Astrocyte (in vitro differentiated cells and primary cell): ENCODE results near the gene RPL34. TPM values are rescaled to one million over a fixed set of nuclear protein-coding genes. Genes with fewer than 3 reads are reported as not detected.
A peak's percentile ranks its signal among the peaks of the same experiment; 100 is the strongest.

ENCODE experiments used
- DNase-seq: peaks from one replicate; pipeline ENCODE4 v3.0.0-alpha.2; 2010; ENCODE audit warnings: low read depth
- FAIRE-seq: peaks from 2 replicates; lab custom pipeline; 2011; peaks lifted over from hg19 to GRCh38; lab: Jason Lieb, UNC
- H2AFZ ChIP-seq: 2 replicates; pipeline ENCODE4 v1.6.0; 2012; ENCODE audit warnings: low read depth, low read length, inconsistent platforms
- H3K27ac ChIP-seq: 2 replicates; pipeline ENCODE4 v1.5.1; 2011; ENCODE audit warnings: low read depth, low read length, inconsistent platforms
- H3K27me3 ChIP-seq: 2 replicates; pipeline ENCODE4 v1.6.0; 2011; ENCODE audit warnings: low read length, inconsistent platforms; ENCODE audit not compliant: insufficient read depth
- H3K36me3 ChIP-seq: 2 replicates; pipeline ENCODE4 v1.5.1; 2011; ENCODE audit warnings: low read length, inconsistent platforms; ENCODE audit not compliant: insufficient read depth
- H3K4me1 ChIP-seq: 2 replicates; pipeline ENCODE4 v1.5.1; 2011; ENCODE audit warnings: low read length, inconsistent platforms; ENCODE audit not compliant: insufficient read depth
- H3K4me2 ChIP-seq: 2 replicates; pipeline ENCODE4 v1.6.0; 2012; ENCODE audit warnings: low read length, inconsistent platforms
- H3K4me3 ChIP-seq: 2 replicates; pipeline ENCODE4 v1.5.1; 2011; ENCODE audit warnings: low read depth, mild to moderate bottlenecking, low read length, inconsistent platforms; ENCODE audit not compliant: insufficient read depth
- H3K79me2 ChIP-seq: 2 replicates; pipeline ENCODE4 v1.6.0; 2012; ENCODE audit warnings: mild to moderate bottlenecking, low read length, inconsistent platforms; ENCODE audit not compliant: insufficient read depth
- H3K9ac ChIP-seq: 2 replicates; pipeline ENCODE4 v1.6.0; 2012; ENCODE audit warnings: mild to moderate bottlenecking, low read length, inconsistent platforms
- H3K9me3 ChIP-seq: 2 replicates; pipeline ENCODE4 v1.5.1; 2012; ENCODE audit warnings: low read depth, mild to moderate bottlenecking, low read length, inconsistent platforms; ENCODE audit not compliant: insufficient read depth
- H4K20me1 ChIP-seq: 2 replicates; pipeline ENCODE4 v1.6.0; 2012; ENCODE audit warnings: low read length, inconsistent platforms; ENCODE audit not compliant: insufficient read depth
- H3K27ac Mint-ChIP-seq: one replicate; pipeline ENCODE4 v1.8.0; 2021; ENCODE audit warnings: mild to moderate bottlenecking, mixed read lengths; ENCODE audit not compliant: unreplicated experiment
- H3K27me3 Mint-ChIP-seq: one replicate; pipeline ENCODE4 v1.8.0; 2021; ENCODE audit warnings: low read depth, mixed read lengths; ENCODE audit not compliant: unreplicated experiment
- H3K36me3 Mint-ChIP-seq: one replicate; pipeline ENCODE4 v1.8.0; 2021; ENCODE audit warnings: low read depth, mixed read lengths; ENCODE audit not compliant: unreplicated experiment
- H3K4me1 Mint-ChIP-seq: one replicate; pipeline ENCODE4 v1.8.0; 2021; ENCODE audit warnings: low read depth, mixed read lengths; ENCODE audit not compliant: unreplicated experiment
- H3K4me3 Mint-ChIP-seq: one replicate; pipeline ENCODE4 v1.8.0; 2021; ENCODE audit warnings: mild to moderate bottlenecking, moderate library complexity, mixed read lengths; ENCODE audit not compliant: unreplicated experiment
- H3K9me3 Mint-ChIP-seq: one replicate; pipeline ENCODE4 v1.8.0; 2021; ENCODE audit warnings: mild to moderate bottlenecking, mixed read lengths; ENCODE audit not compliant: unreplicated experiment
- EZH2 ChIP-seq: IDR thresholded peaks from 2 replicates; pipeline ENCODE4 v1.6.1; 2012; ENCODE audit warnings: mild to moderate bottlenecking, low read length, inconsistent platforms; ENCODE audit not compliant: insufficient read depth
- total RNA-seq: library from RNA; stranded (reverse); gene quantifications from 2 replicates; pipeline ENCODE4 v1.2.1, GENCODE V29; 2021
- TF ChIP-seq, protein P1 (sequence below): IDR thresholded peaks from 2 replicates; pipeline ENCODE4 v1.5.1; 2011; ENCODE audit warnings: low read depth, mild to moderate bottlenecking, inconsistent platforms, low read length, moderate library complexity; ENCODE audit not compliant: insufficient read depth

RPL34 gene
- total RNA-seq, 1 donor from 2014 or later, result 1,087 TPM

DNA sequence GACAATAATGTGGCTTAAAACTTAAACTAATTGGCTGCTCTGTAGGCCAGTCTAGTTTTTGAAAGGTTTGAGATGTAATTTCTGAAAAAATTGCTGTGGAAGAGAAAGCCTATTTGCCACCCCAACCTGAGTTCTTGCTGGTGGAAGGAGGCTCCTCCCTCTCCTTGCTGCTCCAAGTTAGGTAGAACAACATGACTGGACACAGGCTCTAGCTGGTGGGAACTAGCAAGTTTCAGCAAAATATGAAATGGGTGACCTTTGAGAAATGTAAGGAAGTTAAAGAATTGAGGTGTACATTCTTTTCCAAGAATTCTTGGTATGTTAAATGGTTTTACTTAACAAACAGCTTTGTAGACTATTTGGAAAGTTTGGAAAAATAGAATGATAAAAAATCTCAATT lies 8.0 kb downstream of the RPL34 start:
- Mint-ChIP-seq H3K27ac (peak overlapping the region; percentile 26), H3K27me3 (no peaks in the 10 kb centered on the region), H3K4me1 (peaks cover 17% of the 10 kb centered on the region), H3K4me3 (no peak overlapping the region), H3K36me3 (peaks cover 32% of the 10 kb centered on the region), H3K9me3 (no peaks in the 10 kb centered on the region)
- H3K36me3 ChIP-seq, result peaks cover 71% of the 10 kb centered on the region
- H3K27me3 ChIP-seq, result no peaks in the 10 kb centered on the region
- DNase-seq, result peak; percentile 28
- no peak overlapping the region for H3K4me3 ChIP-seq
- FAIRE-seq, result no peak
- H3K27ac ChIP-seq, result no peak overlapping the region
- no peak overlapping the region for H2AFZ ChIP-seq
- no peak overlapping the region for H3K9ac ChIP-seq
- peaks cover 11% of the 10 kb centered on the region for H3K4me1 ChIP-seq
- TF ChIP-seq, protein P1, sequence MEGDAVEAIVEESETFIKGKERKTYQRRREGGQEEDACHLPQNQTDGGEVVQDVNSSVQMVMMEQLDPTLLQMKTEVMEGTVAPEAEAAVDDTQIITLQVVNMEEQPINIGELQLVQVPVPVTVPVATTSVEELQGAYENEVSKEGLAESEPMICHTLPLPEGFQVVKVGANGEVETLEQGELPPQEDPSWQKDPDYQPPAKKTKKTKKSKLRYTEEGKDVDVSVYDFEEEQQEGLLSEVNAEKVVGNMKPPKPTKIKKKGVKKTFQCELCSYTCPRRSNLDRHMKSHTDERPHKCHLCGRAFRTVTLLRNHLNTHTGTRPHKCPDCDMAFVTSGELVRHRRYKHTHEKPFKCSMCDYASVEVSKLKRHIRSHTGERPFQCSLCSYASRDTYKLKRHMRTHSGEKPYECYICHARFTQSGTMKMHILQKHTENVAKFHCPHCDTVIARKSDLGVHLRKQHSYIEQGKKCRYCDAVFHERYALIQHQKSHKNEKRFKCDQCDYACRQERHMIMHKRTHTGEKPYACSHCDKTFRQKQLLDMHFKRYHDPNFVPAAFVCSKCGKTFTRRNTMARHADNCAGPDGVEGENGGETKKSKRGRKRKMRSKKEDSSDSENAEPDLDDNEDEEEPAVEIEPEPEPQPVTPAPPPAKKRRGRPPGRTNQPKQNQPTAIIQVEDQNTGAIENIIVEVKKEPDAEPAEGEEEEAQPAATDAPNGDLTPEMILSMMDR, result no peak
- TF ChIP-seq EZH2, result no peak
- H3K9me3 ChIP-seq, result no peaks in the 10 kb centered on the region
- H3K79me2 ChIP-seq, result peaks cover 32% of the 10 kb centered on the region
- H4K20me1 ChIP-seq, result peaks cover 52% of the 10 kb centered on the region
- H3K4me2 ChIP-seq, result no peak overlapping the region

DNA sequence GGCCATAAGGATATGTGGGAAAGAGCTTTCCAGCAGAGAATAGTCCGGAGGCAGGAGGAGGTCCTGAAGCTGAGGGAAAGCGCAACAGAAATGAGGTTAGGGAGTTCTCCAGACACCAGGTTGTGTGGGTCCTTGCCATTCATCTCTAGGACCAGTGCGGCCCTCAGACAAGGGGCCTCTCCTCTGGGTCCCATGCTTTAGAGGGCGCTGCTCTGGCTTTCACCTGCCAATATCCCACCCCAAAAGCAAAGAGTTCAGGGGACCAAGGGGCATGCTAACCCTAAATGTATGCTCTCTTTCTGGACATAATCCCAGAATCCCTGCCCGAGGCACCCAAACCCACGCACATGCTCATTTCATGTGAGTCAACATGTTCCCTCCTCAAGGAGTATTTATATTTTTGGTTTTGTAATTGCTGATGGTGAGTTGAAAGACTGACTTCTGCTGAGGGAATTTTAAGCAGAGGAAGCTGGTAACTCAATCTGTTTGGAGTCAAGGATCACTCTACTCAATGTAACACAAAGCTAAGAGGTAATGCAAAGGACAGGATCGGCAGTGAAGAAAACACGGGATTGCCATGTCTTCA lies 14.8 kb downstream of the RPL34 start:
- peaks cover 8% of the 10 kb centered on the region for H4K20me1 ChIP-seq
- H3K9ac ChIP-seq, result no peak overlapping the region
- no peak overlapping the region for H3K4me3 ChIP-seq
- H2AFZ ChIP-seq, result no peak overlapping the region
- no peaks in the 10 kb centered on the region for H3K27me3 ChIP-seq
- H3K27ac Mint-ChIP-seq, result no peak overlapping the region
- H3K9me3 Mint-ChIP-seq, result no peaks in the 10 kb centered on the region
- no peaks in the 10 kb centered on the region for H3K4me1 ChIP-seq
- H3K4me1 Mint-ChIP-seq, result peaks cover 8% of the 10 kb centered on the region
- no peak for TF ChIP-seq EZH2
- TF ChIP-seq, protein P1, result no peak
- H3K4me2 ChIP-seq, result no peak overlapping the region
- H3K4me3 Mint-ChIP-seq, result no peak overlapping the region
- DNase-seq, result no peak
- no peaks in the 10 kb centered on the region for H3K79me2 ChIP-seq
- no peaks in the 10 kb centered on the region for H3K27me3 Mint-ChIP-seq
- H3K27ac ChIP-seq, result no peak overlapping the region
- FAIRE-seq, result no peak
- peaks cover 21% of the 10 kb centered on the region for H3K36me3 Mint-ChIP-seq
- H3K36me3 ChIP-seq, result peaks cover 42% of the 10 kb centered on the region
- H3K9me3 ChIP-seq, result no peaks in the 10 kb centered on the region

DNA sequence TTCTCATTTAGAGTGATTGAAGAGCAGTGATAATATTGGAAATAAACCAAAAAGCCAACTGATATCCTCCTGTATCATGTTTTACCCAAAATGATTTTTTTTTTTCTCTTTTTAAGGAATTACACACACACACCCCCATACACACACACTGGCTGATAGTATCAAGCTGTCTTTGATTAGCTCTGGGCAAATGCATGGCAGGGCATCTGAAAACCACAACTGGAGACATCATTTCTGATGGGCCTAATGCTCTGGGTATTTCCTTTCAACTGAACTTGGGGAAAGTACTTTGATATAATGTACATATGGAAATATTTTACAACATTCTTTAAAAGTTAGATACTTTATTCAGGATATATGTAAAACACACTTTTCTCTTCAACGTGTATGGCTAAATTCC lies 15.9 kb downstream of the RPL34 start:
- no peak for FAIRE-seq
- Histone ChIP-seq H3K27ac (no peak overlapping the region), H3K9ac (no peak overlapping the region), H3K27me3 (no peaks in the 10 kb centered on the region), H3K4me2 (no peak overlapping the region), H4K20me1 (peaks cover 8% of the 10 kb centered on the region), H2AFZ (no peak overlapping the region), H3K79me2 (no peaks in the 10 kb centered on the region), H3K9me3 (no peaks in the 10 kb centered on the region), H3K4me1 (no peaks in the 10 kb centered on the region), H3K4me3 (no peak overlapping the region), H3K36me3 (peaks cover 36% of the 10 kb centered on the region)
- TF ChIP-seq, protein P1, result no peak
- no peak for TF ChIP-seq EZH2
- H3K27me3 Mint-ChIP-seq, result no peaks in the 10 kb centered on the region
- peaks cover 8% of the 10 kb centered on the region for H3K4me1 Mint-ChIP-seq
- H3K4me3 Mint-ChIP-seq, result no peak overlapping the region
- no peaks in the 10 kb centered on the region for H3K9me3 Mint-ChIP-seq
- no peak overlapping the region for H3K27ac Mint-ChIP-seq
- DNase-seq, result no peak
- peaks cover 17% of the 10 kb centered on the region for H3K36me3 Mint-ChIP-seq
